ENCODE results near the gene DNAAF8. TPM values are rescaled to one million over a fixed set of nuclear protein-coding genes. Genes with fewer than 3 reads are reported as not detected.

The DNAAF8 gene
- total and polyA plus RNA-seq, 2 donors (not counting 3 experiments of a cell fraction or from before 2014, with no cell fraction given) = 0.58 to 1.0 TPM

DNA sequence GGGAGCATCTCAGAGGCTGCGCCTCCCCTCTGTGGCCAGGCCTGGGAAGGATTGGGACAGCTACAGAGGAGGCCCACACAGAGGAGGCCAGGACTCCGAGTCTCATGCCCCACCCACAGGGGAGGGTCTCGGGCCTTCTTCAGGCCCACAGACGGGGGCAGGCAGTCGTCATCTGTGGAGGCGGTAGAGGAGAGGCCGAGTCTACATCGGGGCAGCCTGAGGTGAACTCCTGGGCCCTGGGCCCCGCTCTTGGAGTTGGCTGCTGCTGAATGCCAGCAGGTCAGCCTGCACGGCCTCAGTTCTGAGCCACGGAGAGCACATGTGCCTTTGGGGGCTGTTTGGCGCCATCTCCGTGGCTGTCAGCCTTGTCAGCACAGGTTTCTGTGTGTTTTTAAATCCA, 49.0 kb upstream of the DNAAF8 start:
- H3K27me3 ChIP-seq (ENCODE audit: control insufficient read depth in 2 of 2, insufficient read depth in 2 of 2, low read length in 2 of 2) = no peaks in the 10 kb centered on the region
- H3K27ac ChIP-seq (ENCODE audit: insufficient read depth, low read depth, low read length) = no peak overlapping the region
- no peak overlapping the region for H3K4me3 ChIP-seq (replicated peaks in 1 of 3; ENCODE audit: insufficient read depth in 1 of 3, low read depth in 1 of 3, low read length in 3 of 3)
- no peak overlapping the region for H3K9ac ChIP-seq (replicated peaks; ENCODE audit: extremely low read depth, insufficient read depth, low read length)
- H3K4me2 ChIP-seq (ENCODE audit: insufficient read depth, low read length) = no peak overlapping the region
- peaks cover 4 to 57% of the 10 kb centered on the region in 2 experiments for H3K36me3 ChIP-seq (ENCODE audit: control insufficient read depth in 2 of 2, extremely low read depth in 1 of 2, insufficient read depth in 2 of 2, low read length in 2 of 2)
- no peaks in the 10 kb centered on the region for H3K9me1 ChIP-seq (replicated peaks; ENCODE audit: control insufficient read depth, extremely low read depth, insufficient read depth, low read length)
- H3K4me1 ChIP-seq (ENCODE audit: control insufficient read depth, extremely low read depth, insufficient read depth, low read length) = no peaks in the 10 kb centered on the region
- TF ChIP-seq JUN (IDR thresholded peaks at IDR 0.05; ENCODE audit: borderline replicate concordance, insufficient read depth, insufficient read length, low read depth) = no peak
- no peak for TF ChIP-seq EZH2 (IDR thresholded peaks at IDR 0.05; ENCODE audit: borderline replicate concordance, low read depth, low read length, severe bottlenecking)
- TF ChIP-seq, protein P1, sequence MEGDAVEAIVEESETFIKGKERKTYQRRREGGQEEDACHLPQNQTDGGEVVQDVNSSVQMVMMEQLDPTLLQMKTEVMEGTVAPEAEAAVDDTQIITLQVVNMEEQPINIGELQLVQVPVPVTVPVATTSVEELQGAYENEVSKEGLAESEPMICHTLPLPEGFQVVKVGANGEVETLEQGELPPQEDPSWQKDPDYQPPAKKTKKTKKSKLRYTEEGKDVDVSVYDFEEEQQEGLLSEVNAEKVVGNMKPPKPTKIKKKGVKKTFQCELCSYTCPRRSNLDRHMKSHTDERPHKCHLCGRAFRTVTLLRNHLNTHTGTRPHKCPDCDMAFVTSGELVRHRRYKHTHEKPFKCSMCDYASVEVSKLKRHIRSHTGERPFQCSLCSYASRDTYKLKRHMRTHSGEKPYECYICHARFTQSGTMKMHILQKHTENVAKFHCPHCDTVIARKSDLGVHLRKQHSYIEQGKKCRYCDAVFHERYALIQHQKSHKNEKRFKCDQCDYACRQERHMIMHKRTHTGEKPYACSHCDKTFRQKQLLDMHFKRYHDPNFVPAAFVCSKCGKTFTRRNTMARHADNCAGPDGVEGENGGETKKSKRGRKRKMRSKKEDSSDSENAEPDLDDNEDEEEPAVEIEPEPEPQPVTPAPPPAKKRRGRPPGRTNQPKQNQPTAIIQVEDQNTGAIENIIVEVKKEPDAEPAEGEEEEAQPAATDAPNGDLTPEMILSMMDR (IDR thresholded peaks at IDR 0.05; ENCODE audit: extremely low read depth in 1 of 2, insufficient read depth in 1 of 2, low read depth in 1 of 2, low read length in 2 of 2) = no peak
- TF ChIP-seq, protein P2, sequence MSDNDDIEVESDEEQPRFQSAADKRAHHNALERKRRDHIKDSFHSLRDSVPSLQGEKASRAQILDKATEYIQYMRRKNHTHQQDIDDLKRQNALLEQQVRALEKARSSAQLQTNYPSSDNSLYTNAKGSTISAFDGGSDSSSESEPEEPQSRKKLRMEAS (IDR thresholded peaks at IDR 0.05; ENCODE audit: insufficient read depth, insufficient read length) = no peak
- TF ChIP-seq FOS (IDR thresholded peaks at IDR 0.05; ENCODE audit: borderline replicate concordance, insufficient read depth, low read length) = no peak
- TF ChIP-seq POLR2A (IDR thresholded peaks at IDR 0.05; ENCODE audit: low read depth, low read length) = no peak
- no peak for TF ChIP-seq POLR2AphosphoS5 (IDR thresholded peaks at IDR 0.05; ENCODE audit: insufficient read depth, low read depth, low read length)
- no peak for DNase-seq (ENCODE audit: low read depth, low spot score)
- ChIA-PET CTCF (interaction anchor here (1.5 kb wide), 1 partner anchor 11 kb away, joined by 3 read pairs; no protein-coding TSS in a partner anchor), POLR2A (no interaction called here)
- dilution Hi-C loops (cut with MboI; ENCODE audit: extremely low pct_ligation_motif_present, low sequenced_read_pairs) = no loop called here
- H4K20me1 ChIP-seq (replicated peaks; ENCODE audit: control insufficient read depth, extremely low read depth, insufficient read depth, low read length) = no peaks in the 10 kb centered on the region
- no peaks in the 10 kb centered on the region for H3K79me2 ChIP-seq (ENCODE audit: control insufficient read depth, insufficient read depth, low read length)
- no TSS peak for BruUV-seq (replicated peaks)
- H2AFZ ChIP-seq (ENCODE audit: low read depth, low read length) = no peak overlapping the region
- no peak for FAIRE-seq
- intact Hi-C loops (cut with micrococcal nuclease) = no loop called here
- H3K9me3 ChIP-seq (replicated peaks; ENCODE audit: control insufficient read depth, insufficient read depth, low read length) = no peaks in the 10 kb centered on the region

Measured in endothelial cell of umbilical vein (primary cell).